SU-DHL-6 (cell line): Measurements from ENCODE around the gene TERC.

Experiments used
- H2AFZ ChIP-seq: fragments of 200-600 bp; sonication (generic); 2 replicates; pipeline ENCODE4 v1.6.1; 2014; ENCODE audit warnings: low read depth, mild to moderate bottlenecking, moderate library complexity, mixed read lengths, antibody characterized with exemption, low read length; ENCODE audit not compliant: severe bottlenecking
- H3F3A ChIP-seq: fragments of 200-600 bp; shearing (Covaris generic); 2 replicates; pipeline ENCODE4 v1.6.0; 2016; ENCODE audit warnings: antibody characterized with exemption, mild to moderate bottlenecking; ENCODE audit not compliant: insufficient read depth
- H3K27ac ChIP-seq: fragments of 200-600 bp; sonication (generic); 2 replicates; pipeline ENCODE4 v1.5.1; 2016; ENCODE audit warnings: low read depth, mild to moderate bottlenecking, low read length, moderate library complexity, mixed read lengths
- H3K27me3 ChIP-seq: fragments of 200-600 bp; sonication (generic), shearing (Covaris generic); 2 replicates; pipeline ENCODE4 v1.6.0; 2014; ENCODE audit warnings: mild to moderate bottlenecking, low read length
- H3K36me3 ChIP-seq: fragments of 200-600 bp; sonication (generic); 2 replicates; pipeline ENCODE4 v1.6.1; 2014; ENCODE audit warnings: mild to moderate bottlenecking, low read length, mixed read lengths
- H3K4me2 ChIP-seq: fragments of 300-600, 200-600 bp; shearing (Covaris generic), sonication (generic); 2 replicates; pipeline ENCODE4 v1.6.0; 2014; ENCODE audit warnings: low read length, low read depth, mild to moderate bottlenecking; ENCODE audit not compliant: poor library complexity, severe bottlenecking
- H3K4me3 ChIP-seq: fragments of 200-600 bp; sonication (generic); 2 replicates; pipeline ENCODE4 v1.5.1; 2014; ENCODE audit warnings: antibody characterized with exemption, low read length, mild to moderate bottlenecking, mixed read lengths; ENCODE audit not compliant: insufficient read depth, poor library complexity, severe bottlenecking
- H3K79me2 ChIP-seq: fragments of 200-600 bp; sonication (generic); 2 replicates; pipeline ENCODE4 v1.6.1; 2014; ENCODE audit warnings: mild to moderate bottlenecking, low read length, moderate library complexity; ENCODE audit not compliant: insufficient read depth
- H3K9ac ChIP-seq: fragments of 200-600 bp; sonication (generic); 2 replicates; pipeline ENCODE4 v1.7.0; 2014; ENCODE audit warnings: mild to moderate bottlenecking, low read length
- H3K9me2 ChIP-seq: fragments of 200-600 bp; sonication (generic); replicated peaks from 2 replicates; pipeline ENCODE4 v1.6.1; 2014; ENCODE audit warnings: low read length; ENCODE audit not compliant: insufficient read depth
- H3K9me3 ChIP-seq: fragments of 200-600 bp; sonication (generic); 2 replicates; pipeline ENCODE4 v1.6.1; 2014; ENCODE audit warnings: low read length, mixed read lengths; ENCODE audit not compliant: insufficient read depth
- H4K20me1 ChIP-seq: fragments of 200-600 bp; sonication (generic); 2 replicates; pipeline ENCODE4 v1.6.1; 2014; ENCODE audit warnings: low read depth, mild to moderate bottlenecking, antibody characterized with exemption, low read length, moderate library complexity, mixed read lengths
- CTCF ChIP-seq: fragments of 200-600 bp; sonication (generic); IDR thresholded peaks from one replicate; pipeline ENCODE4 v1.5.1; 2017; ENCODE audit warnings: antibody characterized with exemption, mild to moderate bottlenecking, low read length, moderate library complexity; ENCODE audit not compliant: insufficient read depth, poor library complexity, severe bottlenecking
- EZH2phosphoT487 ChIP-seq: fragments of 200-600 bp; sonication (generic), shearing (Covaris generic); conservative IDR thresholded peaks from 2 replicates; pipeline ENCODE4 v1.6.1; 2018; ENCODE audit warnings: mild to moderate bottlenecking, antibody characterized with exemption, low read length, moderate library complexity, mixed read lengths

The TERC gene

GRCh38 chr3:169781209-169781855, 16.5 kb upstream of the TERC start:
- no peaks in the 10 kb centered on the region for H3K9me3 ChIP-seq
- no peak for TF ChIP-seq CTCF
- TF ChIP-seq EZH2phosphoT487: no peak
- H3K27me3 ChIP-seq: no peaks in the 10 kb centered on the region
- peaks cover 11% of the 10 kb centered on the region; the same call in 1 of the 2 replicates for H3F3A ChIP-seq
- H3K4me3 ChIP-seq: no peak overlapping the region
- no peak overlapping the region for H3K9ac ChIP-seq
- H4K20me1 ChIP-seq: no peaks in the 10 kb centered on the region
- no peak overlapping the region for H2AFZ ChIP-seq
- H3K36me3 ChIP-seq: peaks cover 71% of the 10 kb centered on the region
- no peak overlapping the region for H3K4me2 ChIP-seq
- no peaks in the 10 kb centered on the region for H3K9me2 ChIP-seq
- no peak overlapping the region for H3K27ac ChIP-seq
- H3K79me2 ChIP-seq: peaks cover 14% of the 10 kb centered on the region

- H3K79me2 ChIP-seq: peaks cover 20% of the 10 kb centered on the region
- H3K9ac ChIP-seq: no peak overlapping the region
- H3F3A ChIP-seq: peaks cover 10% of the 10 kb centered on the region; the same call in 1 of the 2 replicates
- no peak for TF ChIP-seq CTCF
- TF ChIP-seq EZH2phosphoT487: no peak
- no peak overlapping the region for H2AFZ ChIP-seq
- H3K4me2 ChIP-seq: no peak overlapping the region
- no peaks in the 10 kb centered on the region for H3K9me3 ChIP-seq
- H4K20me1 ChIP-seq: no peaks in the 10 kb centered on the region
- H3K36me3 ChIP-seq: peaks cover 71% of the 10 kb centered on the region
- H3K27ac ChIP-seq: no peak overlapping the region
- no peak overlapping the region for H3K4me3 ChIP-seq
- H3K9me2 ChIP-seq: no peaks in the 10 kb centered on the region
- H3K27me3 ChIP-seq: no peaks in the 10 kb centered on the region
Measured at GRCh38 chr3:169780742-169781141, 15.9 kb upstream of the TERC start.

GRCh38 chr3:169777822-169778221, 13.0 kb upstream of the TERC start:
- Histone ChIP-seq H4K20me1 (no peaks in the 10 kb centered on the region), H3K4me2 (no peak overlapping the region), H3F3A (peaks cover 7% of the 10 kb centered on the region), H3K9ac (no peak overlapping the region), H3K4me3 (no peak overlapping the region), H3K79me2 (peaks cover 45% of the 10 kb centered on the region), H3K27ac (no peak overlapping the region), H3K9me2 (no peaks in the 10 kb centered on the region), H3K27me3 (no peaks in the 10 kb centered on the region), H3K9me3 (no peaks in the 10 kb centered on the region), H2AFZ (no peak overlapping the region), H3K36me3 (peaks cover 52% of the 10 kb centered on the region)
- no peak for TF ChIP-seq CTCF
- no peak for TF ChIP-seq EZH2phosphoT487
